Measurements from ENCODE around the gene TSKS.

DNA sequence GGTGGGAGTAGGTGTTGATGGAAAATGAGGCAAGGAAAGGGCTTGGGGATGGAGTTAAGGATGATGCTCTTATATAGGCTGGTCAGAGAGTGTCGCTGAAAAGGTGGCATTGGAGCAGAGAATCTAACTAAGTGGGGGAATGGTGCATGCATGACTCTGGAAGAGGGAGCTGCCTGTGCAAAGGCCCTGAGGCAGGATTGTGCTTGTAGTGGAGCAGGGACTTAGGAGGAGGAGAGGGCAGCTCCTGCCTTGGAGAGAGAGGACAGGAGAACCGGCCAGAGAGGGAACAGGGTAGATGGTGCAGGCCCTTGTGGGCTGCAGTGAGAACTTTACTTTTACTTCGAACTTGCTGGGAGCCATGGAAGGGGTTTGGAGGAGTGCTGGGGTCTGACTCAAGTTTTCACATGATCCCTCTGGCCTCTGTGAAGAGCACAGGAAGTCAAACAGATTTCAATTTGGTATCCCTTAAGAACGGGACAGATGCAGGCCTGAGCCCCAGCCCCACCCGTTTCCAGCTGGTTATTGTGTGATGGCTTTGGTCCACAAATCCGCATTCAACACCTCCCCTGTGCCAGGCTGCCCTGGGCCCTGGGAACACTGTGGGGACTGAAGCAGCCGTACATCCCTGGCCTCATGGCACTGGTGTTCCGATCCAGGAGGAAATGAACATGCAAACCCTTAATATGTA, 10.7 kb upstream of the TSKS start:
- TF ChIP-seq, protein P1, sequence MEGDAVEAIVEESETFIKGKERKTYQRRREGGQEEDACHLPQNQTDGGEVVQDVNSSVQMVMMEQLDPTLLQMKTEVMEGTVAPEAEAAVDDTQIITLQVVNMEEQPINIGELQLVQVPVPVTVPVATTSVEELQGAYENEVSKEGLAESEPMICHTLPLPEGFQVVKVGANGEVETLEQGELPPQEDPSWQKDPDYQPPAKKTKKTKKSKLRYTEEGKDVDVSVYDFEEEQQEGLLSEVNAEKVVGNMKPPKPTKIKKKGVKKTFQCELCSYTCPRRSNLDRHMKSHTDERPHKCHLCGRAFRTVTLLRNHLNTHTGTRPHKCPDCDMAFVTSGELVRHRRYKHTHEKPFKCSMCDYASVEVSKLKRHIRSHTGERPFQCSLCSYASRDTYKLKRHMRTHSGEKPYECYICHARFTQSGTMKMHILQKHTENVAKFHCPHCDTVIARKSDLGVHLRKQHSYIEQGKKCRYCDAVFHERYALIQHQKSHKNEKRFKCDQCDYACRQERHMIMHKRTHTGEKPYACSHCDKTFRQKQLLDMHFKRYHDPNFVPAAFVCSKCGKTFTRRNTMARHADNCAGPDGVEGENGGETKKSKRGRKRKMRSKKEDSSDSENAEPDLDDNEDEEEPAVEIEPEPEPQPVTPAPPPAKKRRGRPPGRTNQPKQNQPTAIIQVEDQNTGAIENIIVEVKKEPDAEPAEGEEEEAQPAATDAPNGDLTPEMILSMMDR (IDR thresholded peaks at IDR 0.05; ENCODE audit: extremely low read depth in 1 of 2, insufficient read depth in 1 of 2, low read depth in 1 of 2, low read length in 2 of 2), result no peak
- TF ChIP-seq JUN (IDR thresholded peaks at IDR 0.05; ENCODE audit: borderline replicate concordance, insufficient read depth, insufficient read length, low read depth) (no peak), POLR2AphosphoS5 (IDR thresholded peaks at IDR 0.05; ENCODE audit: insufficient read depth, low read depth, low read length) (no peak), EZH2 (IDR thresholded peaks at IDR 0.05; ENCODE audit: borderline replicate concordance, low read depth, low read length, severe bottlenecking) (no peak), POLR2A (IDR thresholded peaks at IDR 0.05; ENCODE audit: low read depth, low read length) (no peak), MYC (IDR thresholded peaks at IDR 0.05; ENCODE audit: low read depth, low read length) (no peak), GATA2 (IDR thresholded peaks at IDR 0.05; ENCODE audit: insufficient read depth, insufficient read length, low read depth, low read length) (no peak)

Data from endothelial cell of umbilical vein (primary cell).